ENCODE data around the gene FITM1.

FITM1 gene

GRCh38 chr14:24172871-24173281, 42.4 kb downstream of the FITM1 start:
- DNase-seq = no peak
- in situ Hi-C loops (cut with HindIII; ENCODE audit: low pct_ligation_motif_present, low pct_unique_long_range_greater_than_20kb, low sequenced_read_pairs) = no loop called here

GRCh38 chr14:24176599-24176998, 46.1 kb downstream of the FITM1 start:
- no peak for DNase-seq
- in situ Hi-C loops (cut with HindIII; ENCODE audit: low pct_ligation_motif_present, low pct_unique_long_range_greater_than_20kb, low sequenced_read_pairs) = no loop called here

GRCh38 chr14:24177041-24177825, 46.8 kb downstream of the FITM1 start:
- in situ Hi-C loops (cut with HindIII; ENCODE audit: low pct_ligation_motif_present, low pct_unique_long_range_greater_than_20kb, low sequenced_read_pairs) = no loop called here
- DNase-seq = no peak

- in situ Hi-C loops (cut with HindIII; ENCODE audit: low pct_ligation_motif_present, low pct_unique_long_range_greater_than_20kb, low sequenced_read_pairs) = no loop called here
- no peak for DNase-seq
These were observed 47.4 kb downstream of the FITM1 start for GRCh38 chr14:24177891-24178290.

GRCh38 chr14:24178399-24179178, 48.1 kb downstream of the FITM1 start:
- DNase-seq = no peak
- in situ Hi-C loops (cut with HindIII; ENCODE audit: low pct_ligation_motif_present, low pct_unique_long_range_greater_than_20kb, low sequenced_read_pairs) = no loop called here

GRCh38 chr14:24179294-24179960, 49.0 kb downstream of the FITM1 start:
- DNase-seq = no peak
- in situ Hi-C loops (cut with HindIII; ENCODE audit: low pct_ligation_motif_present, low pct_unique_long_range_greater_than_20kb, low sequenced_read_pairs) = no loop called here

- peak; percentile 85 for DNase-seq
- in situ Hi-C loops (cut with HindIII; ENCODE audit: low pct_ligation_motif_present, low pct_unique_long_range_greater_than_20kb, low sequenced_read_pairs) = no loop called here
These were observed 49.7 kb downstream of the FITM1 start for GRCh38 chr14:24179961-24180796.

- DNase-seq = no peak
- in situ Hi-C loops (cut with HindIII; ENCODE audit: low pct_ligation_motif_present, low pct_unique_long_range_greater_than_20kb, low sequenced_read_pairs) = no loop called here
These were observed 51.1 kb downstream of the FITM1 start for GRCh38 chr14:24181371-24182077.
